COLO668 (cell line): Measurements from ENCODE around the gene EPHB1.

Experiments used
- DNase-seq: peaks from one replicate; lab custom pipeline; 2025; ENCODE audit not compliant: unreplicated experiment; lab: John Stamatoyannopoulos, UW

Gene EPHB1

DNA sequence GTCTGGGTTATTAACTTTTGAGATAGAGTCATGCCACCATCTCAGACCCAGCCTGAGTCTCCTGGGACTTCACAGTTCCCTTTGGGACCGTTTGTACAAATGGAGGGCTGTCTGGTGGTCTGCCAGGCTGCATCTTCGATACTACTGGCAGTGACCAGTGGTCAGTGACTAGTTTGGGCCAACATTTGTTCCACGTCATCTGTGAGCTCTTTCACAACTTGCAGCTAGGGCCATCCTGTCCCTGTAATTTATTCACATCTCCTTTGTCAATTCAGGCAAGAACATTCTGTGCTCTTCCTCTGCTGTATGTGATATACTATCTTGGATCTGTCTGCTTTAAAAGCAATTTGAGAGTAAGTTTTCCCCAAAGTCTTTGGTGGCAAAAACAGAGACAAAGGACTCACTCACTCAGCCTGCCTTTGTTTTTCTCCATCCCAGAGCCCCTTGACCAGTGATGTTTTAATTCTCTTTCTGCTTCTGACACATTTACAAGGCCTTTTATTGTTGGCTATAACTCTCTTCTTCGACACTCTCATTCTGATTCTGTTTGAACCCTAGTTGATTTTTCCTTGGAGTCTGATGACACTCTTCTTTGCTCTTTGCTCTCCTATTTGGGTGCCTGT is 353.4 kb downstream of the EPHB1 start:
- DNase-seq: no peak

GRCh38 chr3:135149707-135150681 is 354.9 kb downstream of the EPHB1 start:
- no peak for DNase-seq

- no peak for DNase-seq
These were observed 359.1 kb downstream of the EPHB1 start for GRCh38 chr3:135154186-135154585.

GRCh38 chr3:135155228-135155627 is 360.2 kb downstream of the EPHB1 start:
- DNase-seq: no peak

DNA sequence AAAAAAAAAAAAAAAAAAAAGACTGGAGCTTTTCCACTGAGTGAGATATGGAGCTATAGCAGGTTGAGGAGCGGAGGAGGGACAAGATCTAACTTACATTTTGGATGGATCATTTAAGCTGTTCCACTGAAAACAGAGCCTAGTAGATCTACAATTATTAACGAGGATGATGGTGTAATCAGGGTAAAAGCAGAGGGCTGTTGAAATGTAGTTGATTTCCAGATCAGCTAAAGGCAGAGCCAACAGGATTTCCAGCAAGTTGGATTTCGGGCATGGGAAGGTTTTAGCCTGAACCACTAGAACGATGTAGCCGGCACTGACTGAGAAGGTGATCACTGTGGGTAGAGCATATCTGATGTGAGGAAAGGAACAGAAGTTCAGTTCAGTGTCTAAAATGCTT is 360.7 kb downstream of the EPHB1 start:
- no peak for DNase-seq

DNA sequence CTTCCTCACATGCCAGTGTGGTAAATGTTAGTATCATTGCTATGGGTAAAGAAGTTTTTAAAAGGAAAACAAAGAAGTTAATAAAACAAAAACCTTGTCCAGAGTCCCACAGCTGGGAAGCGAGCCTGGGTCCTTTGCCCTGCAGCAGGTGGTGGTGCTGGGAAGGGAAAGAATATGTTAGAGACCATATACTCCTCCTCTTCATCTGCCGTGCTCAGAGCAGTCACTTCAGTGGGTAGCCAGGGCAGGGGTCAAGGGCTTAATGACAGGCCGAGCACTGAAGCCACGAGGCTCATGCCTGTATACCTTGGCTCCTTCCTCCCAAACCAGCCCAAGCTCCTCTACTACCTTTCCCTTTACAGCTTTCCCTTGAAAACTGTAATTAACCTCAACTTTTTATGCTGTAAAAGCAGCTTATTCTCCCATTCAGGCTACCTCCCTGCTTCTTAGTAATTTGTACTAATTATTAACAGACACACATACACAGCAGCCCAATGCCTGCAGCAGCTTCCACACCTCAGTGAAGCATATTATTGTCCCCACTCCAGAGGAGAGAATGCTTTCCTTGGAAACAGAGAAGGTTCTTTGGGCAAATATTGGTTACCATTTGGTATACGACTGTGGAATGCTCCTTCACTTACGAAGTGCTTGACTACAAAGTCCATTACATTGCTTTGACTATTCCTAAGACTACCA is 362.1 kb downstream of the EPHB1 start:
- no peak for DNase-seq

DNA sequence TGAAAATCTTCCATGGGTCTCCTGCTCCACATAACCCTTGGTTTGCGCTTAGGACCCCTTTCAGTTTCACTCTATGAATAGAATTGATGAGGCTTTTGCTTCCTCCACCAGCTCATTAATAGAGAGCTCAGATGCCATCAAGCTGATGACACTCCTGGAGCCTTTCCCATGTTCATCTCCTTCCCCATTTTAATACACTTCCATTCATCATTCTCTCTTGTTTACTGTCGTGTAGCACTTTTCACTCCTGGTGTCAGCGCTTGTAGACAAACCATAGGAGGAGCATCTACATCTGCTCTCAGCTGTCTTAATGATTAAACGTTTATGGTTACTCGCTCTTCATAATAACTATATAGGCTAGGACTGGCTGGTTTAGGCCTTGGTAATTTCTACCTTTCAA is 363.5 kb downstream of the EPHB1 start:
- no peak for DNase-seq

DNA sequence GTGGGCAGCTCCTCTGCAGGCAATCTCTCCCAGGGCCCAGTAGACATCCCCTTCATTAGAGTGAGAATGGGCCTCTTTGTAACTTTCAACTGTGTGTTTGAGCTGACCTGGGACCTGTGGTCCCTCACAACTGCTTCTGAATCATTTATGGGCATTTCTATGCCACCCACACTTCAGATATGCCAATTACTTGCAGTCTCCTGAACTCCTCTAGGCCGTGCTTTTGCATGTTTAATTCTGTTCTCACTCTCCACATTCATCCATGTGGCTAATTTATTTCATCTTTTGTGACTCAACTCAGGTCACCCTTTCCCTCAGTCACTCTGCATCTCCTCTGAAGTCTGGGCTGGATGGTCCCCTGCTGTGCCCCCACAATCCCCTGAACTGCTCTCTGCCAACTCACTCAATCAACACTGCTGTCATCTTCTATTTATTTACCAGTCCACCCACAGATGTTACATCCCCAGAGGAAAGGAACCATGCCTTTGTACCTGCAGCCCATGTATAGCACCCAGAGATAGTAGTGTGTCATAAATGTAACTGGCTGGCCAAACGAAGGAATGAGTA is 364.7 kb downstream of the EPHB1 start:
- DNase-seq: peak; percentile 31

DNA sequence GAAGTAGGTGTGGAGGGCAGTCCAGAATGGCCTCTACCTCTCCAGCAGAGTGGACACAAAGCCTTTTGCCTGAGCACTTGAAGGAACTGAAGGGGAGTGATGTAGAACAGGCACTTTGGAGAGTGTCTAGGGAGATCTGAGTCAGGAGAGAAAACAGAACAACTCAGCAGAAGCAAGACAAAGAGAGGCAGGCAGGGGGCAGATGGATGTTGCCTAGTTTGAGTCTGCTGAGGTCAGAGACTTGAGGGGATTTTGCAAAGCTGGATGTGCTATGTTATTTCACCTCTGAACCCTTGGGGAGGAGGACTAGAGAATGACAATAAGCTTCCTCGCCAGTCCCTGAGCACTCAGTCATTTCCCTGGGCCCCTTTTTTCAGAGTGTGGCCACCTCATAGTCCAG is 366.4 kb downstream of the EPHB1 start:
- no peak for DNase-seq

GRCh38 chr3:135163701-135164100 is 368.6 kb downstream of the EPHB1 start:
- DNase-seq: no peak

DNA sequence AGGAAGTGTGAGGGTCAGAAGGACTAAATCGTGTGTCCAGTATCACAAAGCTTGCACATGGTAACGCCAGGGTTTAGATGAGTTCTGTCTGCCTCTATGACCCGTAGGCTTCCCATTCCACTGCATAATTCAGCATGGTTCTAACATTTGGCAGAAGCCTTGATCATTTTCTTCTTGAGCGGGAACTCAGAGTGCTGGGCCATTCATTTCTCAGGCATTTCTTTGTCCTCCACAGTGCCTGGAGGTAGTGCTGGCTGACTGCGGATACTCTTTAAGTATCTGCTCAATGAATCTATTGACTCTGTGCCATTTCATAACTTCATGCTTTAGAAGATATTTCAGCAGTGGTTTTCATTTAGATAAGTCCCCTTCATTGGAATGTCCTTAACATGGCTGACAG is 370.2 kb downstream of the EPHB1 start:
- DNase-seq: no peak

- no peak for DNase-seq
These were observed 371.3 kb downstream of the EPHB1 start for GRCh38 chr3:135166266-135166825.

GRCh38 chr3:135168822-135169221 is 373.8 kb downstream of the EPHB1 start:
- DNase-seq: no peak

DNA sequence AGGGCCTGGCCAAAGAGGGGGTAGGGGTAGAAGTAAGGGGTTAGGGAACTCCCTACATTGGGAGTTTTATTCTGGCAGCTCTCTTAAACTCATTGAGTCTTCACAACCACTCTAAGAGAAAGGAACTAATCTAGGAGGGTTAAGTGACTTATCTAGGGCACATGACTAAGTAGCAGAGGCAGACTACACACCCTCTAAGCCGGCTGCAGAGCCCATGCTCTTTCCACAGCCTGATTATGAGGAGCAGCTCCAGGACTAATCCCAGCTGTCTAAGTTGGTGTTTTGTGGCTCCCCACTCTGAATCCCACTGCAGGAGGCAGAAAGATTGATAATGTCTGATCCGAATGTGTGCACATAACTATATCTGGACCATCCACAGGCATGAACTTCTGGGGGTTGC is 374.6 kb downstream of the EPHB1 start:
- DNase-seq: no peak

- no peak for DNase-seq
These were observed 375.7 kb downstream of the EPHB1 start for GRCh38 chr3:135170732-135171131.

- no peak for DNase-seq
These were observed 377.3 kb downstream of the EPHB1 start for GRCh38 chr3:135172191-135172869.

- DNase-seq: no peak
These were observed 380.7 kb downstream of the EPHB1 start for GRCh38 chr3:135175728-135176277.

DNA sequence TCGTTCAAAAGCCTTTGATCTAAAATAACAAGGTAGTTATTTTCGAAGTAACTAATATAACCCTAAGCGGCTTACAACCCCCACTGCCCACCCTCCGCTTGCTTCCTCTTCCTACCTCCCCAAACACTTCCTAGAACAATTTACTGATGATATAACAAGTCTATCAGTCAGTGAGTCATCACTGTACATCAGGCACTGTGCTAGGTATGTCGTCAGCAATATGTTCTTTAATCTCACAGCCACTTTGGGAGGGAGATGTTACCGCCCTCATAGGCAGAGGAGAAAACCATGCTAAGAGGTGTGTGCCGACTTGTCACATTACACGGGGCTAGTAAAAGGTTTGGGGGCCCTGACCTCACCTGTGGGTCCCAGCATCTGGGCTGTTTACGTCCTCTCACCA is 381.8 kb downstream of the EPHB1 start:
- DNase-seq: no peak

- no peak for DNase-seq
These were observed 383.5 kb downstream of the EPHB1 start for GRCh38 chr3:135178566-135178965.

GRCh38 chr3:135181408-135181807 is 386.3 kb downstream of the EPHB1 start:
- no peak for DNase-seq
